CD14-positive monocyte (primary cell): ENCODE data around the gene FAM90A26. TPM values are rescaled to one million over a fixed set of nuclear protein-coding genes. Genes with fewer than 3 reads are reported as not detected.
"Not testable (repeated sequence)": the region's sequence is repeated elsewhere in the genome, so short reads cannot be mapped to it uniquely, and the experiment has no call there.

Source experiments
- DNase-seq, 3 donors: peaks; one replicate each; pipeline ENCODE4 v3.0.0-alpha.2; 2011 to 2022
- H2AFZ ChIP-seq: 2 replicates; pipeline ENCODE4 v1.6.0; 2012; ENCODE audit warnings: mild to moderate bottlenecking, low read depth, low read length, inconsistent platforms; ENCODE audit not compliant: insufficient read depth, poor library complexity, severe bottlenecking
- H3K27ac ChIP-seq, 2 donors: 1 replicate in 1 of 2; 2 replicates in 1 of 2; pipeline ENCODE4 v1.5.1; 2012 to 2013; ENCODE audit warnings: low read length in 2 of 2, control low read depth in 1 of 2, inconsistent platforms in 1 of 2, low read depth in 1 of 2, mild to moderate bottlenecking in 1 of 2
- H3K27me3 ChIP-seq, 2 donors: one replicate each; pipeline versions ENCODE4 v1.6.0 to v1.6.1; 2011 to 2013; ENCODE audit warnings: low read length in 2 of 2; ENCODE audit not compliant: control insufficient read depth in 2 of 2, insufficient read depth in 2 of 2
- H3K36me3 ChIP-seq, 2 donors: replicated peaks in 1 of 2; 1 replicate in 1 of 2; 2 replicates in 1 of 2; pipeline versions ENCODE4 v1.5.1 to v1.6.1; 2012 to 2013; ENCODE audit warnings: low read length in 2 of 2, control low read depth in 1 of 2, inconsistent platforms in 1 of 2, mild to moderate bottlenecking in 1 of 2; ENCODE audit not compliant: insufficient read depth in 2 of 2, control insufficient read depth in 1 of 2
- H3K4me1 ChIP-seq, 2 donors: 1 replicate in 1 of 2; 2 replicates in 1 of 2; pipeline versions ENCODE4 v1.5.1 to v1.6.1; 2012 to 2013; ENCODE audit warnings: low read length in 2 of 2, control low read depth in 1 of 2, inconsistent platforms in 1 of 2, mild to moderate bottlenecking in 1 of 2, moderate library complexity in 1 of 2; ENCODE audit not compliant: insufficient read depth in 2 of 2, control insufficient read depth in 1 of 2
- H3K4me2 ChIP-seq: replicated peaks from 2 replicates; pipeline ENCODE3; 2012; ENCODE audit warnings: low read length, moderate library complexity, mild to moderate bottlenecking; ENCODE audit not compliant: poor library complexity, severe bottlenecking; ENCODE audit errors: extremely low read depth
- H3K4me3 ChIP-seq, 3 experiments: fragments of 200-600 bp in 1 of 3; sonication (generic) in 1 of 3; replicated peaks in 1 of 3; 1 replicate in 2 of 3; 2 replicates in 1 of 3; pipeline ENCODE4 v1.5.1; 2011 to 2013; ENCODE audit warnings: low read length in 3 of 3, mild to moderate bottlenecking in 3 of 3, control low read depth in 2 of 3, low read depth in 2 of 3, inconsistent platforms in 1 of 3, moderate library complexity in 1 of 3
- H3K79me2 ChIP-seq: 2 replicates; pipeline ENCODE4 v1.6.0; 2012; ENCODE audit warnings: mild to moderate bottlenecking, control low read depth, inconsistent platforms, low read length, moderate library complexity; ENCODE audit not compliant: insufficient read depth
- H3K9ac ChIP-seq: 2 replicates; pipeline ENCODE4 v1.6.0; 2017; ENCODE audit warnings: low read length, mild to moderate bottlenecking; ENCODE audit not compliant: insufficient read depth, poor library complexity, severe bottlenecking
- H3K9me3 ChIP-seq, 2 donors: replicated peaks in 1 of 2; 1 replicate in 1 of 2; 2 replicates in 1 of 2; pipeline versions ENCODE4 v1.5.1 to v1.6.1; 2012 to 2013; ENCODE audit warnings: low read length in 2 of 2, control low read depth in 1 of 2; ENCODE audit not compliant: control insufficient read depth in 1 of 2, insufficient read depth in 1 of 2
- H4K20me1 ChIP-seq: 2 replicates; pipeline ENCODE4 v1.6.0; 2012; ENCODE audit warnings: mild to moderate bottlenecking, low read length, control low read depth, moderate library complexity; ENCODE audit not compliant: insufficient read depth
- H3K27ac Mint-ChIP-seq, 7 donors: one replicate each; pipeline ENCODE4 v1.8.0; 2020; ENCODE audit warnings: mild to moderate bottlenecking in 7 of 7, mixed read lengths in 7 of 7, moderate library complexity in 6 of 7, inconsistent platforms in 2 of 7
- H3K27me3 Mint-ChIP-seq, 3 donors: one replicate each; pipeline ENCODE4 v1.8.0; 2021 to 2022; ENCODE audit warnings: low read depth in 3 of 3, mild to moderate bottlenecking in 3 of 3, mixed read lengths in 3 of 3, moderate library complexity in 3 of 3, inconsistent platforms in 1 of 3
- H3K36me3 Mint-ChIP-seq, 2 donors: one replicate each; pipeline ENCODE4 v1.8.0; 2020; ENCODE audit warnings: mixed read lengths in 2 of 2, inconsistent platforms in 1 of 2, mild to moderate bottlenecking in 1 of 2
- H3K4me1 Mint-ChIP-seq: one replicate; pipeline ENCODE4 v1.8.0; 2020; ENCODE audit warnings: mild to moderate bottlenecking, mixed read lengths
- H3K4me3 Mint-ChIP-seq, 2 donors: one replicate each; pipeline ENCODE4 v1.8.0; 2020; ENCODE audit warnings: mild to moderate bottlenecking in 2 of 2, mixed read lengths in 2 of 2, moderate library complexity in 1 of 2
- H3K9me3 Mint-ChIP-seq, 7 donors: one replicate each; pipeline ENCODE4 v1.8.0; 2020 to 2022; ENCODE audit warnings: mixed read lengths in 7 of 7, mild to moderate bottlenecking in 6 of 7, moderate library complexity in 6 of 7, inconsistent platforms in 2 of 7
- WGBS: methylation state at CpG from one replicate; pipeline ENCODE4 v1.1.5; 2013; ENCODE audit warnings: missing lambda C conversion rate; ENCODE audit not compliant: insufficient coverage; 5-methylcytosine and 5-hydroxymethylcytosine counted together
- intact Hi-C, 2 donors: fragments of 100-400 bp; cut with micrococcal nuclease; formaldehyde crosslinking; loops; one replicate each; pipeline versions ENCODE4 v1.15.0 to v1.15.1; 2023
- polyA plus RNA-seq, 3 donors: library from polyadenylated mRNA; depleted of rRNA in 1 of 3; unstranded in 2 of 3; stranded (reverse) in 1 of 3; fragments of 300-500 nt in 2 of 3; fragments of >200 nt in 1 of 3; fragmentation: Illumina TruSeq in 2 of 3; gene quantifications; 1 replicate in 2 of 3; 2 replicates in 1 of 3; pipeline ENCODE4 v1.2.3, GENCODE V29; 2012 to 2021

The FAM90A26 gene
- polyA plus RNA-seq, 3 donors, result not detected

GRCh38 chr4:9131420-9131819 lies 38.8 kb upstream of the FAM90A26 start:
- H3K4me2 ChIP-seq, H3K79me2 ChIP-seq, H3K36me3 ChIP-seq, DNase-seq, H3K36me3 Mint-ChIP-seq, H3K4me3 ChIP-seq, intact Hi-C loops, H3K9ac ChIP-seq, H3K27me3 Mint-ChIP-seq, H3K27me3 ChIP-seq, H3K9me3 ChIP-seq, H2AFZ ChIP-seq, H4K20me1 ChIP-seq, H3K4me1 ChIP-seq, H3K27ac ChIP-seq, H3K4me3 Mint-ChIP-seq, H3K9me3 Mint-ChIP-seq, H3K27ac Mint-ChIP-seq, H3K4me1 Mint-ChIP-seq: not testable (repeated sequence)
- WGBS, result 78% methylated on average over 4 of the region's 7 CpGs

GRCh38 chr4:9132849-9133248 lies 37.4 kb upstream of the FAM90A26 start:
- H3K9ac ChIP-seq, H3K36me3 Mint-ChIP-seq, H3K36me3 ChIP-seq, H3K9me3 Mint-ChIP-seq, H3K4me3 Mint-ChIP-seq, H3K79me2 ChIP-seq, H3K27ac ChIP-seq, H3K4me1 ChIP-seq, H4K20me1 ChIP-seq, intact Hi-C loops, H2AFZ ChIP-seq, H3K4me2 ChIP-seq, H3K27me3 Mint-ChIP-seq, H3K9me3 ChIP-seq, DNase-seq, H3K4me3 ChIP-seq, H3K4me1 Mint-ChIP-seq, H3K27ac Mint-ChIP-seq, H3K27me3 ChIP-seq: not testable (repeated sequence)
- WGBS, result 100% methylated on average over 1 of the region's 4 CpGs

GRCh38 chr4:9134011-9134410 lies 36.2 kb upstream of the FAM90A26 start:
- H3K4me3 ChIP-seq, H3K4me1 ChIP-seq, DNase-seq, H3K27ac Mint-ChIP-seq, H3K9me3 Mint-ChIP-seq, H3K36me3 ChIP-seq, H4K20me1 ChIP-seq, H3K4me2 ChIP-seq, H3K36me3 Mint-ChIP-seq, intact Hi-C loops, H3K27me3 ChIP-seq, H3K9ac ChIP-seq, H3K27me3 Mint-ChIP-seq, H3K27ac ChIP-seq, H3K9me3 ChIP-seq, H3K4me3 Mint-ChIP-seq, H3K79me2 ChIP-seq, H3K4me1 Mint-ChIP-seq, H2AFZ ChIP-seq: not testable (repeated sequence)
- 100% methylated on average over 3 of the region's 5 CpGs for WGBS

GRCh38 chr4:9134556-9134955 lies 35.7 kb upstream of the FAM90A26 start:
- H3K27me3 Mint-ChIP-seq, H3K4me3 ChIP-seq, DNase-seq, H3K4me2 ChIP-seq, H3K9ac ChIP-seq, intact Hi-C loops, H3K36me3 ChIP-seq, H3K36me3 Mint-ChIP-seq, H3K27ac Mint-ChIP-seq, H3K9me3 Mint-ChIP-seq, H4K20me1 ChIP-seq, H3K4me3 Mint-ChIP-seq, H3K4me1 Mint-ChIP-seq, H3K27me3 ChIP-seq, H3K27ac ChIP-seq, H2AFZ ChIP-seq, H3K79me2 ChIP-seq, H3K4me1 ChIP-seq, H3K9me3 ChIP-seq: not testable (repeated sequence)
- 81% methylated on average over 9 of the region's 12 CpGs for WGBS
